Stimulated activated CD8-positive, alpha-beta memory T cell treated with anti-CD3 and anti-CD28 coated beads, Interleukin-15, amount 100 ng/mL, for 4 hours (primary cell): ENCODE measurements around the gene HIF1AN.

Experiments
- DNase-seq, 2 donors: peaks; one replicate each; pipeline ENCODE4 v3.0.0-alpha.2; 2020; ENCODE audit warnings: low read depth in 2 of 2

HIF1AN gene

DNA sequence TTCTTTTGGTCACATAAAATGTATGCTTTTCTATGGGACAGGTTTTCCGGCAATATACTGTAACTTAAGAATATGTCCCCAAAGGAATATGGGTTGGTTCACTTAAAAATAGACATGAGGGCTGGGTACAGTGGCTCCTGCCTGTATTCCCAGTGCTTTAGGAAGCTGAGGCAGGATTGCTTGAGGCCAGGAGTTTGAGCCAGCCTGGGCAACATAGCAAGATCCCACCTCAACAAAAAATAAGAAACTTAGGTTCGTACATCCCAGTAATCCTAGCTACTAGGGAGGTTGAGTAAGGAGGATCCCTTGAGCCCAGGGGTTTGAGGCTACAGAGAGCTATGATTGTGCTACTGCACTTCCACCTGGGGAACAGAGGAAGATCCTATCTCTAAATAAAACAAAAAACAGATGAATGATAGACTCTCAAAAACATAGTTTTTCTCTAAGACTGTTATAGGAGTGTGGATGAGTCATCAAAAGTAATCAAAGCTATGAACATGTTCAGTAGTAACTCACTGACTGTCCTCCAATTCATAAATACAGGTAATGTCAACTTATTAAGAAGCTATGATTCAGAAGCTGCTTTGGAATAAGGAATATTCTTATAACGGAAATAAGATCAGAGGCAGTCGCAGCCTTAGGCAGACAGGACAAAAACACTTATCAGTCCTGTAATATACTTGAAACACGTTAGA is 13.5 kb upstream of the HIF1AN start:
- DNase-seq: no peak

DNA sequence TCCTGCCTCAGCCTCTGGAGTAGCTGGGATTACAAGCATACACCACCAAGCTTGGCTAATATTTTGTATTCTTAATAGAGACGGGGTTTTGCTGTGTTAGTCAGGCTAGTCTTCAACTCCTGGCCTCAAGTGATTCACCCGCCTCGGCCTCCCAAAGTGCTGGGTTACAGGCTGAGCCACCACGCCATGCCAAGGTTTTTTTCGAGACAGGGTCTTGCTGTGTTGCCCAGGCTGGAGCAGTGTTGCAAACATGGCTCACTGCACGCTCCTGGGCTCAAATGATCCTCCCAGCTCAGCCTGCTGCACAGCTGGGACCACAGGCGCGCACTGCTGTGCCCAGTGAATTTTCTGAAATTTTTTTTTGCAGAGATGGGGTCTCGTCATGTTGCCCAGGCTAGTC is 12.8 kb upstream of the HIF1AN start:
- DNase-seq: no peak

DNA sequence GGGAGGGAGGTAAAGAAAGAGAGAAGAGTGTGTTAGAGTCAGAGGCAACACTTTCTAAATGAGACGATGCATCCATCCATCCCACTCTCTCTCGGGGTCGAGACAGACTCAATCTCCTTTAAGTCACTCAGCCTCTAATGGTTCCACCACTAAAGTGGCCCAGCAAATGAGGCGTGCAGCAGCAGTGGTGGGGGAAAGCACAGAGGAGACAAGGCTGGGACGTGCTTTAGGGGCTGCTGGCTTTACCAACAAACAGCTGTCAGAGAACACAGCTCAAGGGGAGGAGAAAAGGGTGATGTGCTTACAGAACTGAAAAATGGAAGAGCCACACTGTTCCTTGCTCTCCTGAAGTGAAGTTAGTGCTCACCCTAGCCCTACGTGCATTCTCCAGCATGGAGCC is 11.5 kb upstream of the HIF1AN start:
- DNase-seq: no peak

DNA sequence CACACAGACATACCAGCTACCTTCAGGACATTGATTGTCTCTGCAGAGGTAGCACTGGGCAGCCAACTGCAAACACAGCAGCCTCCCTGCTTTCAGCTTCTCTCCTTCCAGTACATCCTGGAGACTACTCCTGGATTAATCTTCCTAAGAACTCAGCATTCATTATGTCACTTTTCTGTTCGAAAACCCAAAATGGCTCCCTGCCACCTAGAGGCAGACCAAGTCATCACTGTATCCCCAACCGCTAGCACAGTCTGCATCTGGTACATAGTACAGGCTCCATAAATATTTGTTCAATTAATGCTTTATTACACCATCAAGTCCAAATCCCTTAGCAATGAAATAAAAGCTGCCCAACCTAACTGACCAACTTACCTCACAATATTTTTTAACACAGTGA is 11.1 kb upstream of the HIF1AN start:
- DNase-seq: no peak

GRCh38 chr10:100528123-100528886 is 7.4 kb upstream of the HIF1AN start:
- no peak for DNase-seq

GRCh38 chr10:100528921-100529474 is 6.7 kb upstream of the HIF1AN start:
- no peak for DNase-seq

DNA sequence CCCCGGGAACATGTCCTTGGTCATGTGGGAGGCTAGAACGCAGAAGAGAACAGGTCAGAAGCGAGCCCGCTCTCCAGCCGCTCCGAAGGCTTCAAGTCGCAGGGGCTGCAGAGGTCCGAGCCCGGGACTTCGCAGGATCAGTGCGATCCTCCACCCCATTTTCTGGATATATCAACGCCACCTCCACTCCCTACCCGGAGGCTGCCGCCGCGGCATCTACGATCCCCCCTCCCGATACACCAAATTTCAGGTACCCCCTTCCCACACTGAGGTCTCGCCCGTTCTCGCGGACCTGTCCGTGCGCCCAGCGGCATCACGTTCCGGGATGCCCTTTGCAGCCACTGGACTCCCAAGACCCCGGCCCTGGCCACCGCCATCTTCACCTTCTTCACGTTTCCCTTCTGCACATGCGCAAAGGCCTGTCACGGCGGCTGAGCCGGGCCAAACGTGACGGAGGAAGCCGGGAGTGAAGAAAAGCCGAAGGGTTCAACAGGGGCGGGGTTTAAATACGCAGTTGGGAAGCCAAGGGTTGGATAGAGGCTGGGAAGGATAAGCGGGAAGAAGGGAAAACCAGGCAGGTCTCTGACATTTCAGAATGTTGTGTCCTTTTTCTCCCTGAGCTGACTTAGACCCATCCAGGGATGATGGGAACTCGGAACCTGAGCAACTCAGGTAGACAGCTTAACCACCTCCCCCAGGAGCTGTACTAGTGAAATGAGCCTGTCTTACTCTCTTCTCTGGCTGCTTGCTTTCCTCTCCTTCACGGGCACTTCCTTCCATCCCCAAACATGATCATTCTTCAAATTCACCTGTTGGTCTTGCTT is 6.1 kb upstream of the HIF1AN start, which contains the start of gene NDUFB8:
Gene NDUFB8, minus strand, starts transcription at position 397 of the 824 bp plus-strand sequence. Its CDS starts 20 bp downstream, at position 377.
- peak; percentile 67 to 78 for DNase-seq

DNA sequence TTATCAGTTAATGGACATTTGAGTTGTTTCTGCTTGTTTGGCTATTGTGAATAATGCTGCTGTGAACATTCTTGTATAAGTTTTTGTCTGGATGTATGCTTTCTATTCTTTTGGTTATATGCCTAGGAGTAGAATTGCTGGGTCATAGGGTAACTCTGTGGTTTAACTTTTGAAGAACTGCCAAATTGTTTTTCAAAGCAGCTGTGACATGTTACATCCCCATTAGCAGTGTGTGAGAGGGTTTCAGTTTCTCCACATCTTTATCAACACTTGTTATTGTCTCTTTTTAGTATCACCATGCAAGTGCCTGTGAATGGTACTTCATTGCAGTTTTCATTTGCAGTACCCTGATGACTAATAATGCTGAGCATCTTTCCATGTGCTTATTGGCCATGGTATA is 4.0 kb upstream of the HIF1AN start:
- DNase-seq: no peak

DNA sequence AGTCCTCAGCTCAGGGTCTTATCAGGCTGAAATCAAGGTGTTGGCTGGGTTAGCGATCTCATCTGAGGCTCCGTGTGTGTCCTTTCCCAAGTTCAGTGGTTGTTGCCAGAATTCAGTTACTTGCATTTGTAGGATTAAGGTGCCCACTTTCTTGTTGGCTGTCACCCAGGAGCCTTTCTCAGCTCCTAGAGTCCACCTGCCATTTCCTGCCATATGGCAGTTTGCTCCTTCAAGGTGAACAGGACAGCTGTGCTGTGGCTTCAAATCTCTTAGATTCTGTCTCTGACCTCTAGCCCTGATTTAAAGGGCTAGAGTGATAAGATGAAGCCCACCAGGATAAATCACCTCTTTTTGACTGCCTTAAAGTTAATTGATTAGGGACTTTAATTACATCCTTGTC is 1.0 kb upstream of the HIF1AN start:
- DNase-seq: no peak

- DNase-seq: no peak
Observed at GRCh38 chr10:100535338-100535714, 417 bp upstream of the HIF1AN start.

GRCh38 chr10:100537475-100537874 is 1.7 kb downstream of the HIF1AN start:
- no peak for DNase-seq

DNA sequence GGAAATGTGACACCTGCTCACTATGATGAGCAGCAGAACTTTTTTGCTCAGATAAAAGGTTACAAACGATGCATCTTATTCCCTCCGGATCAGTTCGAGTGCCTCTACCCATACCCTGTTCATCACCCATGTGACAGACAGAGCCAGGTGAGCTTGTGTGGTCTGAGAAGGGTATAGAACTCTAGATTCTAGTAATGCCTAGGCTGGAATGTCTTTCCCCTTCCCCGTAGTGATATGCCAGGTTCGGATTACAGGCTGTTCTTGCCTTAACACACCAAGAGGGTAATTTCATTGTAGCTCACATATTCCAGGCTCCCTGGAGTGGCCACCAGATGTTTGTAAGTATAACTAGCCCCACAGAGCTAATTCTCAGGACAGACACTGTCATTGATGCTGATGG is 9.2 kb downstream of the HIF1AN start:
- DNase-seq: no peak

GRCh38 chr10:100551196-100551595 is 15.5 kb downstream of the HIF1AN start:
- no peak for DNase-seq

DNA sequence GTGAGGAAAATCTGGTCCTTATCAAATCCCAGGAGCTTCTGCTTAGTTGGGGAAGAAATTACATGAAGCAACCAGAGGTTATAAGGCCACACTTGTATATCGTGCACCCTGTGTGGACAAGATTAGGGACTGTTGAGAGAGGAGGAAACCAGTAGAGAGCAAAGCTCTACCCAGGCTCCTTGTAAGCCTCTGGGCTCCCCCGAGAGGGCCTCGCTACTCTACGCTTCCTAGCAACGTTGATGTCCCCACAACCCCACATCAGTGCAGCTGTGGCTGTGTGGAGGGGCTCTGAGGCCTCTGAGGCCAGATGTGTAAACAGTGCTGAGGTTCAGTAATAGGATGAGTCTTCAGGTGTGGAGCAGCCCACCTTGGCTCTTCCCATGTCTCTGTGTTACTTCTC is 16.0 kb downstream of the HIF1AN start:
- no peak for DNase-seq

DNA sequence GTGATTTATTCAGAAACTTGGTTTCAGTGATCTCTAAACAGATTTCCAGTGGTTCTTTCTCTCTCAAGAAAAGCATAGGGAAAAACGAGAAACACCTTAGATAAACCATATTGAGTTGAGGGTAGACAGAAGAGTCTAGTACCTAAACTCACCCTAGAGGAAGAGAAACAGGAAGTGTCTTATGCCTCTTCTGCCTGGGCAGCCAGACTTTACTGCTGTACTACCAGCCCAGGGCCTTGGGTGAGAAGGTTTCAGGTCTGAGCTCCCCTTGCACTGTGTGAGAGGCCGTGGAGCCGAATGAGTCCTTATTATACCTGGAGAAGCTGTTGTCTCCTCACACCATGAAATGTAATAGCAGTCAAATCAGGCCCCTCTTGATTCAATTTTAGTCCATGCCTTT is 18.2 kb downstream of the HIF1AN start:
- DNase-seq: no peak

DNA sequence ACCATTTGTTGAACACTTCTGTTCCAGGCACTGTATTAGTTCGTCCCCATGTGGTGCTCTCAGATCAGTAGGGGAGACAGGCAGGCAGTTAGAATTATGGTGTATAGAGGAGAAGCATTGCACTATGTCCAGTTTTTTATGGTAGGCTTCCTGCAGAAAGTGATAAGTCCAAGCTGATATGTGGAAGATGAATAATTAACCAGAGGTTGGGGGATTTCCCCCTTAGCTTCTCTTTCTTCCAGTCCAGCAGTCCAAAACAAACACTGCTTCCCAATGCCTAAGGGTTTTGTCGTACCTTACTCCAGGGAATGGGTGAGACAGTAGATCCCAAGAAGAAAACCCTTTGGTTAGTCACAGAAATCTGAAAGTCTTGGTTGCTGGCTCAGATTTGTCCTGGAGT is 19.2 kb downstream of the HIF1AN start:
- DNase-seq: no peak

DNA sequence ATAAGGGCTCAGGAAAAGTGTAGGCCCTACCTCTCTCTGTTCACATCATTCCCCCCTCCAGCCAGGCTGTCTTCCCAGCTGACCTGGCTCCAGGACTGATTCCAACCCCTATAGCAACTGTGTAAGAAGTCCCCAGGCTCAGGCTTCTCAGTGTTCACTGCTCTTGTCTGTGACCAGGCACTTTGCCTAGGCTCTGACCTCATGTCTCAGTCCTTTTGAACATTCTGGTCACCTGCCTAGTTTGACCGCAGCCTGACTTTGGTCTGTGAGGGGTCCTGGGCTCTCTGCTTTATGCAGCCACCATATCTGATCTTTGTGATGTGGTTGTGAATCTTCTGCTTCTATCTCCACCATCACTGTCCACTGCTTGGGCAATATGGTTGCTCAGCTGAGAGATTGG is 24.5 kb downstream of the HIF1AN start:
- no peak for DNase-seq

- no peak for DNase-seq
Observed at GRCh38 chr10:100561005-100561404, 25.3 kb downstream of the HIF1AN start.

- DNase-seq: peak; percentile 51 to 57
Observed at GRCh38 chr10:100562008-100562672, 26.4 kb downstream of the HIF1AN start.

- DNase-seq: no peak
Observed at GRCh38 chr10:100565206-100565985, 29.7 kb downstream of the HIF1AN start.

DNA sequence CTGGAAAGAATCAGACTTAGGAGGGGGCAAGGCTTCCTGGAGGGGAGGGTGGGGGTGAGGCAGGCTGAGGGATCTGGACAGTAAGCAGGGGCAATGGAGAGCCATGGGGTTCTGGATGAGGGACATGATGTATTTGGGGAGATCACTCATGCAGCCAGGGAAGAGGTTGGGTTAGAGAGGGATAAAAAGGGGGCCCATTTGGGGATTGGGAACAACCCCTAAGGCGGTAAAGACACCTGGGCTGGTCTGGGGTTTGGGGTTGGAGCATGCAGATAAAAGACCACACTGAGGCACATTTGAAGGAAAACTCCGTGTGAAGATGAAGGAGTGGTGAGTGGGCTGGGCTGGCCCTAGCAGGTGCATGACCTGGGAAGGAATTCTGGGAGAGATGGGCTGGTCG is 30.8 kb downstream of the HIF1AN start:
- DNase-seq: no peak
